Esophagus squamous epithelium (tissue), 4 donors: ENCODE measurements around the gene RABGEF1.

ENCODE experiments used
- POLR2A ChIP-seq, 4 donors: fragments of 450-650 bp; IDR thresholded peaks; one replicate each; pipeline ENCODE4 v1.6.1; 2017; ENCODE audit warnings: antibody characterized with exemption in 4 of 4, mild to moderate bottlenecking in 4 of 4, moderate library complexity in 3 of 4
- TF ChIP-seq, protein P1 (sequence below), 6 experiments: fragments of 450-650 bp in 4 of 6; fragments of 200-600 bp in 2 of 6; sonication (generic) in 2 of 6; IDR thresholded peaks; one replicate each; pipeline ENCODE4 v1.5.1; 2016 to 2019; ENCODE audit warnings: antibody characterized with exemption in 6 of 6, mild to moderate bottlenecking in 4 of 6, moderate library complexity in 4 of 6

DNA sequence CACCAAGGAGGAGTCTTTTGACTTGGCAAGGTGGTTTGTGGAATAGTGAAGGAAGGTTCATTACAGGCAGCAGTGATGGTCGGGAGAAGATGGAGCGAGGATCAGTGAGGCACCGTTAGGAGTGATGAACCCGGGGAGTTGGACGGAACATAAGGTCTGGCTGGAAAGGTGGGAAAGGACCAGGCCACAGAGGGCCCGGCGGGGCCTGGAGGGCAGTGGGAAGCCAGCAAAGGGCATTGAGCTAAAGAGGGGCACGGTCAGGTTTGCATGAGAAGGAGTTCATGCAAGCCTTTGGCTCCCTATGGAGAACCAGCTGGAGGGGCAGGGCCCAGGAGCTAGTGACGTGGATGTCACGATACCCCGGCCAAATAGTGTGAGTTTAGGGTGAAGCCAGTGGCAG is 46.2 kb upstream of the RABGEF1 start:
- TF ChIP-seq, protein P1, sequence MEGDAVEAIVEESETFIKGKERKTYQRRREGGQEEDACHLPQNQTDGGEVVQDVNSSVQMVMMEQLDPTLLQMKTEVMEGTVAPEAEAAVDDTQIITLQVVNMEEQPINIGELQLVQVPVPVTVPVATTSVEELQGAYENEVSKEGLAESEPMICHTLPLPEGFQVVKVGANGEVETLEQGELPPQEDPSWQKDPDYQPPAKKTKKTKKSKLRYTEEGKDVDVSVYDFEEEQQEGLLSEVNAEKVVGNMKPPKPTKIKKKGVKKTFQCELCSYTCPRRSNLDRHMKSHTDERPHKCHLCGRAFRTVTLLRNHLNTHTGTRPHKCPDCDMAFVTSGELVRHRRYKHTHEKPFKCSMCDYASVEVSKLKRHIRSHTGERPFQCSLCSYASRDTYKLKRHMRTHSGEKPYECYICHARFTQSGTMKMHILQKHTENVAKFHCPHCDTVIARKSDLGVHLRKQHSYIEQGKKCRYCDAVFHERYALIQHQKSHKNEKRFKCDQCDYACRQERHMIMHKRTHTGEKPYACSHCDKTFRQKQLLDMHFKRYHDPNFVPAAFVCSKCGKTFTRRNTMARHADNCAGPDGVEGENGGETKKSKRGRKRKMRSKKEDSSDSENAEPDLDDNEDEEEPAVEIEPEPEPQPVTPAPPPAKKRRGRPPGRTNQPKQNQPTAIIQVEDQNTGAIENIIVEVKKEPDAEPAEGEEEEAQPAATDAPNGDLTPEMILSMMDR (IDR thresholded peaks at IDR 0.05), result no peak
- TF ChIP-seq POLR2A (IDR thresholded peaks at IDR 0.05), result no peak
